K562 (cell line): ENCODE results near the gene ZNRF3. TPM values are rescaled to one million over a fixed set of nuclear protein-coding genes. Genes with fewer than 3 reads are reported as not detected.

Experiments used
- ATAC-seq: fragments of 200-7000 bp; cut with Tn5 transposase; 3 replicates; pipeline ENCODE4 v1.9.1; 2020; ENCODE audit warnings: moderate library complexity
- BruUV-seq: library from RNA; stranded (reverse); fragments of 400-500 nt; replicated peaks from 2 replicates; lab custom pipeline; 2021; lab: Mats Ljungman, UMichigan
- CTCF ChIA-PET: fragments of 300-600 bp; formaldehyde crosslinking; extraction: SDS; loops from one replicate; lab custom pipeline; 2021; ENCODE audit warnings: low intra/inter-chr PET ratio; lab: Yijun Ruan, JAX
- POLR2A ChIA-PET: fragments of 300-600, 350-650 bp; sonication (Branson Sonifier 250); formaldehyde crosslinking; extraction: SDS; loops from one replicate; lab custom pipeline; 2021; ENCODE audit warnings: antibody characterized with exemption, inconsistent platforms; lab: Yijun Ruan, JAX
- DNase-seq, 4 experiments: peaks; one replicate each; pipeline versions ENCODE4 v3.0.0 to v3.0.0-alpha.2; 2011 to 2018; ENCODE audit warnings: low spot score in 3 of 4, mixed read lengths in 3 of 4; ENCODE audit errors: extremely low read depth in 1 of 4
- FAIRE-seq: peaks from 2 replicates; lab custom pipeline; 2011; peaks lifted over from hg19 to GRCh38; lab: Jason Lieb, UNC
- H2AFZ ChIP-seq: 2 replicates; pipeline ENCODE4 v1.6.0; 2011; ENCODE audit warnings: low read depth, low read length, control low read depth, inconsistent platforms
- H3K27ac ChIP-seq: fragments of 200-600 bp; 3 replicates; pipeline ENCODE4 v1.8.0; 2011; ENCODE audit warnings: low read depth, mild to moderate bottlenecking, control low read depth, inconsistent platforms, low read length, moderate library complexity, mixed read lengths; ENCODE audit errors: extremely low read depth
- H3K27me3 ChIP-seq, 2 experiments: fragments of 300-600 bp in 1 of 2; 2 replicates in 1 of 2; 3 replicates in 1 of 2; pipeline versions ENCODE4 v1.6.0 to v1.8.0; 2011; ENCODE audit warnings: inconsistent platforms in 2 of 2, low read length in 2 of 2, mild to moderate bottlenecking in 1 of 2, mixed read lengths in 1 of 2, moderate library complexity in 1 of 2; ENCODE audit not compliant: control insufficient read depth in 2 of 2, insufficient read depth in 2 of 2
- H3K36me3 ChIP-seq: fragments of 300-600 bp; 3 replicates; pipeline ENCODE4 v1.8.0; 2011; ENCODE audit warnings: mild to moderate bottlenecking, low read length, inconsistent platforms; ENCODE audit not compliant: control insufficient read depth, insufficient read depth
- H3K4me1 ChIP-seq, 2 experiments: fragments of 200-600 bp in 1 of 2; replicated peaks in 1 of 2; 2 replicates in 1 of 2; 3 replicates in 1 of 2; pipeline versions ENCODE4 v1.5.1 to v1.8.0; 2011; ENCODE audit warnings: inconsistent platforms in 2 of 2, low read length in 2 of 2, mild to moderate bottlenecking in 1 of 2, mixed read lengths in 1 of 2, moderate library complexity in 1 of 2; ENCODE audit not compliant: control insufficient read depth in 2 of 2, insufficient read depth in 2 of 2
- H3K4me2 ChIP-seq: 2 replicates; pipeline ENCODE4 v1.6.1; 2011; ENCODE audit warnings: low read length, control low read depth, inconsistent platforms, mixed read lengths; ENCODE audit not compliant: insufficient read depth
- H3K4me3 ChIP-seq: fragments of 200-600 bp; sonication (generic), shearing (Covaris generic); 2 replicates; pipeline ENCODE4 v1.5.1; 2016; ENCODE audit warnings: control low read depth, inconsistent platforms
- H3K79me2 ChIP-seq: fragments of 200-600 bp; 3 replicates; pipeline ENCODE4 v1.8.0; 2011; ENCODE audit warnings: low read length, inconsistent platforms; ENCODE audit not compliant: control insufficient read depth, insufficient read depth
- H3K9ac ChIP-seq, 2 experiments: 2 replicates each; pipeline versions ENCODE4 v1.6.0 to v1.6.1; 2011; ENCODE audit warnings: low read depth in 2 of 2, low read length in 2 of 2, control low read depth in 1 of 2, inconsistent platforms in 1 of 2, mild to moderate bottlenecking in 1 of 2, mixed read lengths in 1 of 2; ENCODE audit not compliant: insufficient read depth in 1 of 2
- H3K9me1 ChIP-seq: one replicate; pipeline ENCODE4 v1.6.0; 2011; ENCODE audit warnings: inconsistent platforms, mild to moderate bottlenecking, low read length, moderate library complexity; ENCODE audit not compliant: control insufficient read depth, insufficient read depth
- H3K9me3 ChIP-seq: replicated peaks from 2 replicates; pipeline ENCODE4 v1.5.1; 2011; ENCODE audit warnings: low read depth, low read length, inconsistent platforms; ENCODE audit not compliant: control insufficient read depth, insufficient read depth
- H4K20me1 ChIP-seq: replicated peaks from 2 replicates; pipeline ENCODE4 v1.6.1; 2011; ENCODE audit warnings: low read length, inconsistent platforms, mixed read lengths; ENCODE audit not compliant: control insufficient read depth, insufficient read depth
- IFI16 ChIP-seq: fragments of 250-450 bp; sonication (Bioruptor Pico); IDR thresholded peaks from 2 replicates; pipeline ENCODE4 v2.1.2; 2022; ENCODE audit warnings: mild to moderate bottlenecking, inconsistent platforms
- MAZ ChIP-seq, 2 experiments: fragments of 450-650 bp in 1 of 2; sonication (generic) in 1 of 2; formaldehyde crosslinking; IDR thresholded peaks in 1 of 2; conservative IDR thresholded peaks in 1 of 2; 2 replicates each; pipeline versions ENCODE4 v1.4.0 to v1.5.0; 2020; ENCODE audit warnings: mild to moderate bottlenecking in 1 of 2, missing genetic modification reagents in 1 of 2
- MTA1 ChIP-seq: fragments of 450-650 bp; IDR thresholded peaks from 2 replicates; pipeline ENCODE4 v1.6.1; 2017; ENCODE audit warnings: borderline replicate concordance
- PRPF4 ChIP-seq: fragments of 200-400 bp; formaldehyde crosslinking; IDR thresholded peaks from one replicate; pipeline ENCODE4 v1.6.1; 2017; ENCODE audit warnings: low read length, low read depth, mild to moderate bottlenecking; ENCODE audit not compliant: insufficient read depth, poor library complexity, severe bottlenecking
- RREB1 ChIP-seq: fragments of 250-450 bp; sonication (Bioruptor Pico); IDR thresholded peaks from 2 replicates; pipeline ENCODE4 v1.4.0; 2020
- TFE3 ChIP-seq: fragments of 450-650 bp; formaldehyde crosslinking; IDR thresholded peaks from 2 replicates; pipeline ENCODE4 v1.4.0; 2020; ENCODE audit warnings: mild to moderate bottlenecking, mixed read lengths
- ZNF239 ChIP-seq: fragments of 250-450 bp; sonication (Bioruptor Pico); IDR thresholded peaks from 2 replicates; pipeline ENCODE4 v1.4.0; 2020; ENCODE audit warnings: mild to moderate bottlenecking
- WGBS: fragments of 100-300 bp; shearing (Covaris generic); methylation state at CpG from one replicate; pipeline ENCODE4 v1.1.6; 2016; ENCODE audit warnings: low coverage, mixed read lengths; ENCODE audit not compliant: insufficient coverage; ENCODE audit errors: missing lambda C conversion rate; 5-methylcytosine and 5-hydroxymethylcytosine counted together
- in situ Hi-C: fragments of 300-500 bp; cut with MboI; formaldehyde crosslinking; loops from 4 replicates; pipeline ENCODE4 v1.15.0; 2018; ENCODE audit warnings: inconsistent platforms, mixed read lengths
- intact Hi-C: fragments of 100-400 bp; cut with micrococcal nuclease; formaldehyde crosslinking; loops from 2 replicates; pipeline ENCODE4 v1.14.2; 2022
- polyA plus RNA-seq, 8 experiments: library from polyadenylated mRNA; depleted of rRNA in 4 of 8; stranded (reverse) in 5 of 8; unstranded in 3 of 8; fragments of >200 nt; fragmentation: Nextera tagmentation in 2 of 8; fragmentation: Illumina TruSeq in 1 of 8; extraction: Ambion mirVana in 2 of 8; extraction: Trizol in 1 of 8; gene quantifications; 2 replicates each; pipeline versions ENCODE4 v1.2.1 to v1.2.3, GENCODE V29; 2011 to 2014; ENCODE audit warnings: inconsistent platforms in 1 of 8, missing spikeins in 1 of 8
- total RNA-seq, 7 experiments: library from RNA; depleted of rRNA in 6 of 7; stranded (reverse); fragments of >200 nt in 6 of 7; fragmentation: Illumina TruSeq in 2 of 7; extraction: Trizol in 2 of 7; gene quantifications; 2 replicates each; pipeline versions ENCODE4 v1.2.1 to v1.2.3, GENCODE V29; 2011 to 2021; ENCODE audit warnings: low replicate concordance in 1 of 7
- TF ChIP-seq, protein P1 (sequence below): fragments of 250-450 bp; sonication (Bioruptor Pico); IDR thresholded peaks from 2 replicates; pipeline ENCODE4 v1.8.0; 2022; ENCODE audit warnings: inconsistent platforms, mild to moderate bottlenecking, moderate library complexity, borderline replicate concordance
- TF ChIP-seq, protein P2 (sequence below): sonication (generic); formaldehyde crosslinking; IDR thresholded peaks from 2 replicates; pipeline ENCODE4 v1.8.0; 2023; ENCODE audit warnings: mild to moderate bottlenecking, missing genetic modification reagents

Gene ZNRF3
- total and polyA plus RNA-seq, 9 of the 15 experiments (the other 6 are each of a cell fraction or from before 2014, with no cell fraction given), result 0.41 to 5.9 (median 1.7) TPM

- no peak for TF ChIP-seq TFE3 (CRISPR knock-in tag)
- TF ChIP-seq, protein P1, sequence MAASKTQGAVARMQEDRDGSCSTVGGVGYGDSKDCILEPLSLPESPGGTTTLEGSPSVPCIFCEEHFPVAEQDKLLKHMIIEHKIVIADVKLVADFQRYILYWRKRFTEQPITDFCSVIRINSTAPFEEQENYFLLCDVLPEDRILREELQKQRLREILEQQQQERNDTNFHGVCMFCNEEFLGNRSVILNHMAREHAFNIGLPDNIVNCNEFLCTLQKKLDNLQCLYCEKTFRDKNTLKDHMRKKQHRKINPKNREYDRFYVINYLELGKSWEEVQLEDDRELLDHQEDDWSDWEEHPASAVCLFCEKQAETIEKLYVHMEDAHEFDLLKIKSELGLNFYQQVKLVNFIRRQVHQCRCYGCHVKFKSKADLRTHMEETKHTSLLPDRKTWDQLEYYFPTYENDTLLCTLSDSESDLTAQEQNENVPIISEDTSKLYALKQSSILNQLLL (CRISPR knock-in tag), result no peak
- no peak for TF ChIP-seq PRPF4
- TF ChIP-seq MAZ (CRISPR knock-in tag; conservative IDR thresholded peaks at IDR 0.05 in 1 of 2, IDR thresholded peaks at IDR 0.05 in 1 of 2), result no peak
- TF ChIP-seq IFI16 (CRISPR knock-in tag), result no peak
- no peak for TF ChIP-seq MTA1
Measured at GRCh38 chr22:29014293-29014692, 130.9 kb downstream of the ZNRF3 start (continued).

GRCh38 chr22:29014773-29015172 is 131.4 kb downstream of the ZNRF3 start:
- in situ Hi-C loops (no loop called here), intact Hi-C loops (no loop called here)
- Histone ChIP-seq H3K9me1 (no peaks in the 10 kb centered on the region), H3K27me3 (no peaks in the 10 kb centered on the region), H3K4me1 (no peaks in the 10 kb centered on the region), H3K79me2 (no peaks in the 10 kb centered on the region), H3K9ac (no peak overlapping the region; a peak in 1 of 4 replicates), H3K4me2 (no peak overlapping the region), H3K36me3 (no peaks in the 10 kb centered on the region), H2AFZ (no peak overlapping the region), H3K9me3 (no peaks in the 10 kb centered on the region), H3K4me3 (no peak overlapping the region), H4K20me1 (no peaks in the 10 kb centered on the region), H3K27ac (no peak overlapping the region)
- no TSS peak for BruUV-seq
- ATAC-seq, result no peak
- ChIA-PET POLR2A (interaction anchor here (0.6 to 1.4 kb wide), 4 partner anchors 9 to 752 kb away, joined by 3 to 4 read pairs (median 3); partner anchors contain the start of gene ZMAT5), CTCF (no interaction called here)
- no peak for FAIRE-seq
- 89% methylated on average over 4 of the region's 4 CpGs for WGBS
- no peak for DNase-seq
- TF ChIP-seq, protein P2, sequence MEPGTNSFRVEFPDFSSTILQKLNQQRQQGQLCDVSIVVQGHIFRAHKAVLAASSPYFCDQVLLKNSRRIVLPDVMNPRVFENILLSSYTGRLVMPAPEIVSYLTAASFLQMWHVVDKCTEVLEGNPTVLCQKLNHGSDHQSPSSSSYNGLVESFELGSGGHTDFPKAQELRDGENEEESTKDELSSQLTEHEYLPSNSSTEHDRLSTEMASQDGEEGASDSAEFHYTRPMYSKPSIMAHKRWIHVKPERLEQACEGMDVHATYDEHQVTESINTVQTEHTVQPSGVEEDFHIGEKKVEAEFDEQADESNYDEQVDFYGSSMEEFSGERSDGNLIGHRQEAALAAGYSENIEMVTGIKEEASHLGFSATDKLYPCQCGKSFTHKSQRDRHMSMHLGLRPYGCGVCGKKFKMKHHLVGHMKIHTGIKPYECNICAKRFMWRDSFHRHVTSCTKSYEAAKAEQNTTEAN (CRISPR knock-in tag), result no peak
- TF ChIP-seq RREB1 (CRISPR knock-in tag), result no peak
- TF ChIP-seq ZNF239, result no peak
